OCI-M2 (cell line): ENCODE data around the gene TMEM184A.

ENCODE experiments used
- DNase-seq: peaks from one replicate; lab custom pipeline; 2025; ENCODE audit not compliant: unreplicated experiment; lab: John Stamatoyannopoulos, UW

TMEM184A gene

GRCh38 chr7:1555813-1556543 is at the start of gene TMEM184A:
TSS of gene TMEM184A (minus strand) at chr7:1556205. CDS start at chr7:1555484, 721 bp downstream.
- DNase-seq, result no peak

- no peak for DNase-seq
These were observed 48.4 kb upstream of the TMEM184A start for GRCh38 chr7:1604383-1604782.

GRCh38 chr7:1603346-1604225 is 47.6 kb upstream of the TMEM184A start:
- no peak for DNase-seq

- no peak for DNase-seq
These were observed 46.4 kb upstream of the TMEM184A start for GRCh38 chr7:1602386-1602785.

- no peak for DNase-seq
These were observed 46.0 kb upstream of the TMEM184A start for GRCh38 chr7:1601956-1602355.

GRCh38 chr7:1599640-1600395 is 43.8 kb upstream of the TMEM184A start:
- DNase-seq, result no peak

- DNase-seq, result no peak
These were observed 43.1 kb upstream of the TMEM184A start for GRCh38 chr7:1598961-1599639.

GRCh38 chr7:1598286-1598685 is 42.3 kb upstream of the TMEM184A start:
- DNase-seq, result no peak

GRCh38 chr7:1597791-1598190 is 41.8 kb upstream of the TMEM184A start:
- DNase-seq, result no peak

DNA sequence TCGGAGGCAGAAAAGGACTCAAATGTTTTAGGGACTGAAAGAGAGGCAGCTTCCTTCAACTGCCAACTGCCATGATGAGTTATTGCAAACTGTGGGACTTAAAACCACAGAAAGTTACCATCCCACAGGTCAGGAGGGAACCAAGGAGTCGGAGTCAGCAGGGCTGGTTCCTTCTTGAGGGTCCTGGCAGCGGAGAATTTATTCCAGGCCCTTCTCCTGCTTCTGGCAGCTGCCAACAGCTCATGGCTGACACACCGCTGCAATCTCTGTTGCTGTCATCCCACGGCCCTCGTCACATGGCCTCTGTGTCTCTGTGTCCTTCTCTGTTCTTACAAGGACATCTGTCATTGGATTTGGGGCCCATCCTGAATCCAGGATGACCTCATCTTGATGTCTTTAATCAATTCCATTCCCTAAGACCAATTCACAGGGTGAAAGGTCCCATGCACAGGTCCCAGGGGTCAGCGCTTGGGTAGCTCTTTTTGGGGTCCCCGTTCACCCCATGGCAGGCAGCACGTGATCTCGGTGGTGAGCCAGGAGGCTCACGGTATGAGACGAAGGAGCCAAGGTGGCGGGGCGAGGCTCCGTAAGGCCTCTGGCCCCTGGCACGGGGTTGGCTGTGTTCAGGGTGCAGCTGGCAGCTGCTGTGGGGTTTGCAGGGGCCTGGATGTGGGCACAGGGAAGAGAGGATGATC is 41.2 kb upstream of the TMEM184A start:
- DNase-seq, result no peak

GRCh38 chr7:1596181-1597043 is 40.4 kb upstream of the TMEM184A start:
- no peak for DNase-seq

GRCh38 chr7:1595636-1596035 is 39.6 kb upstream of the TMEM184A start:
- no peak for DNase-seq

GRCh38 chr7:1595027-1595426 is 39.0 kb upstream of the TMEM184A start:
- DNase-seq, result no peak

- no peak for DNase-seq
These were observed 38.0 kb upstream of the TMEM184A start for GRCh38 chr7:1593904-1594421.

DNA sequence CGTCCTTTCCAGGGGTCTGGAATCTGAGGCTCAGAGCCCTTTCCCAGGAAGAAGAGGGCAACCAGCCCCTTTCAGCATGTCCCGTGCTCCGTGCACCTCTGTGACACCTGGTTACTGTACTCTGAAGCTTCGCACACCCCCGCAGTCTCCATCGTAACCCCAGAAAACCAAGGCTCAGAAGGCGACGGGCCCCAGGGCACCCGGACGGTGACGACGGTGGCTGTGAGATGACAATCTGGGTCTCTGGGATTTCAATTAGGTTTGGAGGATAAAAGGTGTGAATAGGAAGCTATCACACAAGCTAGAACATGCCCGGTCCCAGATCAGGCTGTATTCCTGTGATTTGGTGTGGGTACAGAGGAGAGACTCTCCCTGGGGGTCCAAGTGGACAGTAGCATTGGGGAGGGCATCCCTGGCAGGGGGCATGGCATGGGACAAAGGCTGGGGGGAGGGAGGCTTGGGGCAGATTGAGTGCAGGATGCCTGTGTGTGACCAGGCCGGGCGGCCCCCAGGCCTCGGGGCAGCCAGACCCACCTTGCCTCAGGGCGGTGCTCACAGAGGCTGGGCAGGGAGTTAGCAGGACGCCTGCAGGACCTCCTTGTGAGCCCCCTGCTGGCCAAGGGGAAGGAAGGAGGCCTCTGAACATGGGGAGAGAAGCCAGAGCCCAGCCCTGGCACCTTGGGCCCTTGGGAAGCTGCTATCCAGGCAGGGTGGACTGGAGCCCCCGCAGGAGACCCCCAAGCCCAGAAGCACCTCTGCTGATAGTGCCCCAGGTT is 37.3 kb upstream of the TMEM184A start:
- no peak for DNase-seq

- no peak for DNase-seq
These were observed 36.4 kb upstream of the TMEM184A start for GRCh38 chr7:1592299-1592871.

- no peak for DNase-seq
These were observed 35.9 kb upstream of the TMEM184A start for GRCh38 chr7:1591876-1592275.

DNA sequence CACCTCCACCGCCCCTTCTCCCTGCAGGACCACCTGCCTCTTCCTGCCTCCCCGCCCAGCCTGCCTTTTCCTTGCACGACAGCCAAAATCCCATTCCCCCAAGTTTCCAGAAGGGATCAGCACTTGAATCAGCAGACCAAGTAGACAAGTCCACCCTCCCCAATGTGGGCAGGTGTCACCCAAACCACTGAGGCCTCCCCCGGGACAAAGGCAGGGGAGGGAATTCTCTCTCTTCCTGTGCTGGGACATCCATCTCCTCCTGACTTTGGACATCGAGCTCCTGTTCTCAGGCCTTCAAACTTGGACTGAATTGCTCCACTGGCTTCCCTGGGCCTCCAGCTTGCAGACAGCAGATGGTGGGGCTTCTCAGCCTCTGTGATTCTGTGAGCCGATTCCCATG is 35.4 kb upstream of the TMEM184A start:
- DNase-seq, result no peak
